ENCODE measurements around the gene ANXA10. TPM values are rescaled to one million over a fixed set of nuclear protein-coding genes. Genes with fewer than 3 reads are reported as not detected.

Gene ANXA10
- total RNA-seq = 1.8 and 6.7 TPM in 2 replicates

GRCh38 chr4:168092176-168092712 lies at the start of gene ANXA10:
Gene ANXA10 (plus strand): TSS chr4:168092537. CDS start chr4:168092701, 164 bp downstream.

Other genes starting within 250 kb of the ANXA10 start
- 10.4 and 11.9 TPM in 2 replicates for gene DDX60, start 226.2 kb downstream of the ANXA10 start, total RNA-seq

Data from epithelial cell of alveolus of lung (primary cell).